Activated CD4-positive, alpha-beta T cell treated with anti-CD3 and anti-CD28 coated beads, Interleukin-2, amount 50 U/mL, for 1 hour (primary cell): ENCODE data around the gene SCARB2.

Source experiments
- DNase-seq: peaks from one replicate; pipeline ENCODE4 v3.0.0-alpha.2; 2020

Gene SCARB2

GRCh38 chr4:76141241-76141640, 72.4 kb downstream of the SCARB2 start:
- no peak for DNase-seq

DNA sequence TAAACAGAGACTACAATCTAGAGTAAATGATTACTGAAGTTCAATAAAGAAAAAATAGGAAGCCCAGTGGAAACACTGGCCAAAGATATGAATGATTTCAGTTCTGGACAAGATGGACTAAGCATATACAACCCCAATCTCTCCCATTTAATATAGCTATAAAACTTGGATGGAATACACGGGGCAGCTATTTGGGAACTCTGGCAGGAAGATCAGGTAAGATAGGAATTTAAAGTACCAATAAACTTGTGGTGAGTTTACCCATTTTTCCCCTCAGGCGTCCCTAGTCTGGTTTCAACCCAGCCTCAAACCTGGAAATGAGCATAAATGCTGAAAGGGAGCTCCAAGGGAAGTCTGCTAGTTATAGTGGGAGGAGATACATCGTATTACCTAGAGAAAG, 85.9 kb downstream of the SCARB2 start:
- no peak for DNase-seq

DNA sequence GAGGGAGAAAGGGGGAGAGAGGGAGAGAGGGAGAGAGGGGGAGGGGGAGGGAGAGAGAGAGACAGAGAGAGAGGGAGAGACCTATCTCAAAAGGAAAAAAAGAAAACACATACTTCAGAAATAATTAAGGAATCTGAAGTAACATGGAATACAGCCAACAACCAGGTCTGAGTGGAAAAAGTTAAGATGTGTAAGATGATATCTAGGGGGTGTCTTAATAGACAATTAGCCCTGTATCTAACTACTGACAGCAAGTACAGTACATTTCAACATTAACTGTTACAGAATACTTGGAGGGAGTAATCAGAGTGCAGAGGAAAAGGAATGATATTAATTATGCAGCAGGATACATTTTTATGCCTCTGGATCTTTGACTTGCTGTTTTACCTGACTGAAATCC, 87.8 kb downstream of the SCARB2 start:
- DNase-seq = no peak

DNA sequence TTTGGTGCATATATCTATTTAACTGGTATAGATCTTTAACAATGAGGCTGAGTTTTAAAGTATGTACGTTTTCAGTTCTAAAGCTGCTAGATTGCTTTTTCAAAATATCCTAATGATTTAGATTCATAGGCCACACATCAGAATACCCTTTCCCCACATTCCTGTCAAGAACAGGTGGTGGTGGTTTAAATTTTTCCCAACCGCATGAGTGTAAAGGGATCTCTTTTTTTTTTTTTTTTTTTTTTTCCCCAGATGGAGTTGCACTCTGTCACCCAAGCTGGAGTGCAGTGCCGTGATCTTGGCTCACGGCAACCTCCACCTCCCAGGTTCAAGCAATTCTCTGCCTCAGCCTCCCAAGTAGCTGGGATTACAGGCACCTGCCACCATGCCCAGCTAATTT, 93.4 kb downstream of the SCARB2 start:
- no peak for DNase-seq

DNA sequence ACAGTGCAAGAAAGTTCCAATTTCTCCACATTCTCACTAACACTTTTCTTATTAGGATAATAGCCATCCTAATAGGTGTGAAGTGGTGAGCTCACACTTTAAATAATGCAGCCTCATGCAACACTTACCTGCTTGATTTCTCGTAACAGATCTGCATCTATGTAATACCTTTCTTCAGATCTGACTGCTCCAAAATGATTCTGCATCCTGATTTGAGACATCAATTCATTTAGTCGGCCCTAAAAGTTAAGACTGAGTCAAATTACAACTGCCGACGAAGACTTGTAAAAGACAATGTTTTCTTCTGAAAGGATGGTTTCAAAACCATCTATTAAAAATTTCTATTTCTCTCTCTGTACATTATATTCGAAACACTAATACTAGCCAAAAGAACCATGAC, 96.1 kb downstream of the SCARB2 start:
- no peak for DNase-seq

DNA sequence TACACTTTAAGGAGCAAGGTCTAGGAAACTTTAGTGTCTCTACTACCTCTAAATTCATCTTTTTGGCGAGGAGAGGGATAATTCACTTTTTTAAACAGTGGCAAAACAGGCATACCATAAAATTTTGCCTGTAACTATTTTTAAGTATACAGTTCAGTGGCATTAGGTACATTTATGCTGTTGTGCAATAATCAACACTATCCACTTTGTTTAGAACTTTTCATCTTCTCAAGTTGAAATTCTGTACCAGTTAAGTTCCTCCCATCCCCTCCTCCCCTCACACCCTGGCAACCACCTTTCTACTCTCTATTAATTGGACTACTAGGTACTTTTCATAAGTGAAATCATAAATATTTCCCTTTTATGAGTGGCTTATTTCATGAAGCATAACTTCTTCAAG, 96.8 kb downstream of the SCARB2 start:
- DNase-seq = no peak
